AG04449 (cell line): ENCODE data around the gene ZNF888.

ENCODE experiments used
- CTCF ChIA-PET: fragments of 350-600 bp; formaldehyde crosslinking; extraction: SDS; loops from one replicate; lab custom pipeline; 2021; ENCODE audit warnings: antibody characterized with exemption; lab: Yijun Ruan, JAX
- POLR2A ChIA-PET: fragments of 400-600, 350-600 bp; formaldehyde crosslinking; extraction: SDS; loops from one replicate; lab custom pipeline; 2020; ENCODE audit warnings: antibody characterized with exemption, inconsistent platforms; lab: Yijun Ruan, JAX
- DNase-seq: peaks from one replicate; pipeline ENCODE4 v3.0.0-alpha.2; 2010; ENCODE audit warnings: low read depth, low spot score
- H3K4me3 ChIP-seq: 2 replicates; pipeline ENCODE4 v1.5.1; 2011; ENCODE audit warnings: low read depth, mild to moderate bottlenecking, control low read depth, low read length
- CTCF ChIP-seq: IDR thresholded peaks from one replicate; pipeline ENCODE4 v1.5.1; 2011; ENCODE audit warnings: mild to moderate bottlenecking, moderate library complexity, low read length, control low read depth, inconsistent platforms; ENCODE audit not compliant: insufficient read depth; ENCODE audit errors: missing control alignments

Gene ZNF888

GRCh38 chr19:52922841-52923777 is at the start of gene ZNF888:
Gene ZNF888, minus strand, starts transcription at chr19:52923428. Its CDS starts 5,555 bp downstream, at chr19:52917873.
- no peak for TF ChIP-seq CTCF
- CTCF ChIA-PET = no interaction called here
- H3K4me3 ChIP-seq = peak within 1 kb of the TSS; percentile 74
- POLR2A ChIA-PET = no interaction called here
- no peak for DNase-seq

GRCh38 chr19:52967772-52968171 is 44.5 kb upstream of the ZNF888 start:
- DNase-seq = no peak
- no peak overlapping the region for H3K4me3 ChIP-seq
- ChIA-PET POLR2A (no interaction called here), CTCF (no interaction called here)
- TF ChIP-seq CTCF = no peak

DNA sequence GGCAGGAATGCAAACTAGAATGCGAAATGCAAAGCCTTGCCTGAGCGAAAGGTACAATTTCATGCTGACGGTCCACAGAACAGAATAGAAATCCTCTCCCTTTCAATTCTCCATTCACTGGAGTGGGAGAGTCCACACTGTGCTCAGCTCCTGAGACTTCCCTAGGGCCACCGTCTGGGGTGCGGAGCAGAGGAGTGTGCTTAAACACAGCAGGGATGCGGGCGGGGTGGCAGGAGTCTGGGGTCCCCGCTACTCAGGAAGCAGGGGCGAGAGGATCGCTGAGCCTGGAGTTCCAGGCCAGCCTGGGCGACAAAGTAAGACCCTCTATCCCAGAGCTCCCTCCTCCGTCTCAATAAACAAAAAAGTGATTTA is 40.0 kb upstream of the ZNF888 start:
- CTCF ChIA-PET = interaction anchor here (1.5 kb wide), 1 partner anchor 138 kb away, joined by 4 read pairs; no protein-coding TSS in a partner anchor
- POLR2A ChIA-PET = interaction anchor here (0.7 kb wide), 1 partner anchor 1236 kb away, joined by 3 read pairs; no protein-coding TSS in a partner anchor
- peak overlapping the region; percentile 75 for H3K4me3 ChIP-seq
- no peak for DNase-seq
- TF ChIP-seq CTCF = no peak

- CTCF ChIA-PET = interaction anchor here (0.6 to 1.5 kb wide), 2 partner anchors 139 to 178 kb away, joined by 3 to 4 read pairs; no protein-coding TSS in a partner anchor
- no peak for TF ChIP-seq CTCF
- DNase-seq = peak; percentile 44
- POLR2A ChIA-PET = interaction anchor here (0.7 kb wide), 1 partner anchor 1236 kb away, joined by 3 read pairs; no protein-coding TSS in a partner anchor
- peak within 1 kb of the TSS; percentile 75 for H3K4me3 ChIP-seq
Observed at GRCh38 chr19:52962394-52963246, 39.4 kb upstream of the ZNF888 start, which contains the start of gene ZNF816. Gene ZNF816, minus strand, starts transcription at chr19:52962881. Its CDS starts 6,792 bp downstream, at chr19:52956089.

- TF ChIP-seq CTCF = no peak
- POLR2A ChIA-PET = no interaction called here
- DNase-seq = no peak
- H3K4me3 ChIP-seq = peak overlapping the region; percentile 75
- CTCF ChIA-PET = no interaction called here
Observed at GRCh38 chr19:52961981-52962380, 38.8 kb upstream of the ZNF888 start.
